ENCODE data around the gene TRAPPC2L. TPM values are rescaled to one million over a fixed set of nuclear protein-coding genes. Genes with fewer than 3 reads are reported as not detected.

The TRAPPC2L gene
- total and polyA plus RNA-seq, 2 of the 13 experiments (the other 11 are each of a cell fraction or from before 2014, with no cell fraction given) = 96.3 to 107 TPM

DNA sequence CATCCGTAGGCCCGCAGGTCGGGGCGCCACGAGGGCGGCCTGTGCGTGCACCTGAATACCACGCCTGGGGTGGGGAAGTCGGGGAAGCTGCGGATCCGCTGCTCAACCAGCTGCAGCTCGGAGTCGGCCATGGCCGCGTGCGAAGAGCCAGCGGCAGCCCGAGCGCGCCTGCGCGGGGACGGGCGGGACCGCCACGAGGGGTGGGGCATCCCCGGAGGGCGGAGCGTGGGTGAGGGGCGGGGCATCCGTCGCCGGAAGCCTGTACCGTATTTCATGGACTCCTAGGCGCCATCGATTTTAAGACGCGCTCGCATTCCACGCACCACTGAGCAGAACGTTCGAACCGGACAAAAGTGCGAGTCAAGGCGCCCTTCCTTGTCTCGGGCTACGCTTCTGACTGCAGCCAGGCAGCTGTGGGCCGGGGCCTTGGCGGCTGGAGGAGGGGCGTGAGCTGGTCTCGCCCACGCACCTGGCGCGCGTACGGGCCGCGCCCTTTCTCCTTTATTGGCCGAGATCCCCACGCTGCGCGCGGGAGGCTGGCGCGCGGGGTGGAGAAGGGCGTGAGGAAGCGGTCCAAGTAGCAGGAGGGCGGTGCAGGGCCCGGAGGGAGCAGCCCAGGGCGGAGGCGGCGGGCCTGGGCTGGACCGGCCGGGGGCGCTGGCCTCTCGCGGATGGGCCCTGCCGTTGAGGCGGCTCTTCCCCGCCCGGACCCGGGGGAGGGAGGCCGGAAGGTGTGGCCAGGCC, 45.0 kb upstream of the TRAPPC2L start, which contains the start of gene APRT (continued):
- TF ChIP-seq, protein P1, sequence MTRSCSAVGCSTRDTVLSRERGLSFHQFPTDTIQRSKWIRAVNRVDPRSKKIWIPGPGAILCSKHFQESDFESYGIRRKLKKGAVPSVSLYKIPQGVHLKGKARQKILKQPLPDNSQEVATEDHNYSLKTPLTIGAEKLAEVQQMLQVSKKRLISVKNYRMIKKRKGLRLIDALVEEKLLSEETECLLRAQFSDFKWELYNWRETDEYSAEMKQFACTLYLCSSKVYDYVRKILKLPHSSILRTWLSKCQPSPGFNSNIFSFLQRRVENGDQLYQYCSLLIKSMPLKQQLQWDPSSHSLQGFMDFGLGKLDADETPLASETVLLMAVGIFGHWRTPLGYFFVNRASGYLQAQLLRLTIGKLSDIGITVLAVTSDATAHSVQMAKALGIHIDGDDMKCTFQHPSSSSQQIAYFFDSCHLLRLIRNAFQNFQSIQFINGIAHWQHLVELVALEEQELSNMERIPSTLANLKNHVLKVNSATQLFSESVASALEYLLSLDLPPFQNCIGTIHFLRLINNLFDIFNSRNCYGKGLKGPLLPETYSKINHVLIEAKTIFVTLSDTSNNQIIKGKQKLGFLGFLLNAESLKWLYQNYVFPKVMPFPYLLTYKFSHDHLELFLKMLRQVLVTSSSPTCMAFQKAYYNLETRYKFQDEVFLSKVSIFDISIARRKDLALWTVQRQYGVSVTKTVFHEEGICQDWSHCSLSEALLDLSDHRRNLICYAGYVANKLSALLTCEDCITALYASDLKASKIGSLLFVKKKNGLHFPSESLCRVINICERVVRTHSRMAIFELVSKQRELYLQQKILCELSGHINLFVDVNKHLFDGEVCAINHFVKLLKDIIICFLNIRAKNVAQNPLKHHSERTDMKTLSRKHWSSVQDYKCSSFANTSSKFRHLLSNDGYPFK (CRISPR knock-in tag; IDR thresholded peaks at IDR 0.05; ENCODE audit: borderline replicate concordance) = peak; percentile 4; the same call in 1 of the 2 replicates
- TF ChIP-seq MIER3 (CRISPR knock-in tag; IDR thresholded peaks at IDR 0.05; ENCODE audit: borderline replicate concordance) (peak; percentile 78; the same call in 1 of the 2 replicates), ZFP62 (CRISPR knock-in tag; IDR thresholded peaks at IDR 0.05) (no peak), ZNF296 (CRISPR knock-in tag; conservative IDR thresholded peaks at IDR 0.05) (peak; percentile 78; the same call in 1 of the 2 replicates), ZMYM4 (CRISPR knock-in tag; IDR thresholded peaks at IDR 0.05) (peak; percentile 27; the same call in 1 of the 2 replicates), KLF15 (CRISPR knock-in tag; IDR thresholded peaks at IDR 0.05; ENCODE audit: borderline replicate concordance) (peak; percentile 78), TMF1 (CRISPR knock-in tag; IDR thresholded peaks at IDR 0.05; ENCODE audit: low read depth) (peak; percentile 95), ZFP36L2 (CRISPR knock-in tag; IDR thresholded peaks at IDR 0.05) (no peak), PCBP2 (optimal IDR thresholded peaks at IDR 0.05; ENCODE audit: low read depth, low read length, poor library complexity, severe bottlenecking) (no peak), PCBP1 (IDR thresholded peaks at IDR 0.05; ENCODE audit: borderline replicate concordance, low read depth, low read length) (no peak), CHCHD3 (CRISPR knock-in tag; IDR thresholded peaks at IDR 0.05) (no peak; the same call in 1 of the 2 replicates), ZNF44 (CRISPR knock-in tag; IDR thresholded peaks at IDR 0.05) (peak; percentile 87), ZNF646 (CRISPR knock-in tag; IDR thresholded peaks at IDR 0.05) (no peak), XBP1 (CRISPR knock-in tag; IDR thresholded peaks at IDR 0.05) (no peak), MLLT10 (CRISPR knock-in tag; IDR thresholded peaks at IDR 0.05) (no peak), HMGA1 (CRISPR knock-in tag; conservative IDR thresholded peaks at IDR 0.05) (no peak), NFRKB (IDR thresholded peaks at IDR 0.05) (no peak)
- TF ChIP-seq, protein P2, sequence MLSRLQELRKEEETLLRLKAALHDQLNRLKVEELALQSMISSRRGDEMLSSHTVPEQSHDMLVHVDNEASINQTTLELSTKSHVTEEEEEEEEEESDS (CRISPR knock-in tag; IDR thresholded peaks at IDR 0.05; ENCODE audit: borderline replicate concordance) = 0 out of 2 replicates have a peak, but pooled peaks have one; percentile 21
- TF ChIP-seq, protein P3, sequence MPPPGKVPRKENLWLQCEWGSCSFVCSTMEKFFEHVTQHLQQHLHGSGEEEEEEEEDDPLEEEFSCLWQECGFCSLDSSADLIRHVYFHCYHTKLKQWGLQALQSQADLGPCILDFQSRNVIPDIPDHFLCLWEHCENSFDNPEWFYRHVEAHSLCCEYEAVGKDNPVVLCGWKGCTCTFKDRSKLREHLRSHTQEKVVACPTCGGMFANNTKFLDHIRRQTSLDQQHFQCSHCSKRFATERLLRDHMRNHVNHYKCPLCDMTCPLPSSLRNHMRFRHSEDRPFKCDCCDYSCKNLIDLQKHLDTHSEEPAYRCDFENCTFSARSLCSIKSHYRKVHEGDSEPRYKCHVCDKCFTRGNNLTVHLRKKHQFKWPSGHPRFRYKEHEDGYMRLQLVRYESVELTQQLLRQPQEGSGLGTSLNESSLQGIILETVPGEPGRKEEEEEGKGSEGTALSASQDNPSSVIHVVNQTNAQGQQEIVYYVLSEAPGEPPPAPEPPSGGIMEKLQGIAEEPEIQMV (CRISPR knock-in tag; IDR thresholded peaks at IDR 0.05; ENCODE audit: low read depth) = peak; percentile 63

Data from HepG2 (cell line).